GM19240 (cell line): Measurements from ENCODE around the gene SNAI3.

Source experiments
- DNase-seq: peaks from one replicate; pipeline ENCODE4 v3.0.0; 2011; ENCODE audit warnings: low spot score; ENCODE audit not compliant: insufficient read length

Gene SNAI3

DNA sequence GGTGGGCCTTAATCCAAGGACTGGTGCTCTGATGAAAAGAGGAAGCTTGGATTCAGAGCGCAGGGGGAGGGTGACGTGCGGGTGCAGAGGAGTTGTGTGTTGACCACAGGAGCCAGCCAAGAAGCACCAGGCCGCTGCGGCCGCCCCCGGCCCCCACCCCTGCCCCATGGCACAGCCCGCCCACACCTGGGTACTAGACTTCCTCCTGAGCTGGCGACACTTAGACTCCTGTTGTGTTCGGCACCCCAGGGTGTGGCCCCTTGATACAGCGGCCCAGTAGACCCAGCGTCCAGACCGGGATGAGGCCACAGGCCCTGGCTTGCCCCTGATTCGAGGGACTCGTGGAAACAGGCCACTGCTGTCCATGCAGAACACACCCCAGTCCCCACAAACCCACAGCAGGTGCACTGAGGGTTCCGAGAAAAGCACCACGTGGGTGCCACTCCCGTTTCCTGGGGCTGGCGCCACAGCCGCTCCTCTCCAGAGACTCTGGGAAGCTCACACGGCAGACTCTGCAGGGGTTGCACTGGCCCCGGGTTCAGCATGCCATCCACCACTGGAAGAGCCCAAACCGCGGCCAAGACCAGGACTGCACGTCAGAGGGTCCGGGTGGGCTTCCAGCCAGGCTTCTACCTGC is 5.7 kb upstream of the SNAI3 start:
- DNase-seq = no peak

DNA sequence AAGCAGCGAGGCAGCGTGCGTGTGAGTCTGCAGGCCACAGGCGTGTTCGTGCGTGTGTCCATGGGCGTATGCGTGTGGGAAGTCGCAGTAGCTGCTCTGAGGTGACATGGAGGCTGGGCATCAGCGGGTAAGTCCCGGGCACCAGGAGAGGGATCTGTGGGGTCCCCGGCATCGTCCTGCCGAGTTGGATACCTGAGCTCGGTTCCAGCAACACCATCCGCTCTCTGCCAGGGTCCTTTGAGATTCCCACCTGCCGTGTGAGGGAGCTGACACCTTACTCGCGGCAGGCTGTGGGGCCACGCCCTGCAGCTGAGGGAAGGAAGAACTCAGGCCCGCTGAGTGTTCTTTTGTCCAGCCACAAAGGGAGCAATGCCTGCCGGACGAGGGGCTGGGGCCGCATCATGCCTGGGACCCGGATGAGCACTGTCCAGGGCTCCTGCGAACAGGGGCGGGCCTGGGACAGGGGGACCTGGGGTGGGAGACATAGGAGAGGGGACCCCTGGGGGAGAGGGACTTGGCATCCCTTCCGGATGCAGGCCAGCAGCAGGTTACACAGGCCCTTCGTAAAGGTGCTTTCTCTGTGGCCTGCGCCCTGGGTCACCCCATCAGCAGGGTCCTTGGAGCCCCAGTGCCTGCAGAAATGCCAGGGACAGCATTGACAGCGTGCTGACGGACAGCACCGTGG is 5.0 kb upstream of the SNAI3 start:
- no peak for DNase-seq

DNA sequence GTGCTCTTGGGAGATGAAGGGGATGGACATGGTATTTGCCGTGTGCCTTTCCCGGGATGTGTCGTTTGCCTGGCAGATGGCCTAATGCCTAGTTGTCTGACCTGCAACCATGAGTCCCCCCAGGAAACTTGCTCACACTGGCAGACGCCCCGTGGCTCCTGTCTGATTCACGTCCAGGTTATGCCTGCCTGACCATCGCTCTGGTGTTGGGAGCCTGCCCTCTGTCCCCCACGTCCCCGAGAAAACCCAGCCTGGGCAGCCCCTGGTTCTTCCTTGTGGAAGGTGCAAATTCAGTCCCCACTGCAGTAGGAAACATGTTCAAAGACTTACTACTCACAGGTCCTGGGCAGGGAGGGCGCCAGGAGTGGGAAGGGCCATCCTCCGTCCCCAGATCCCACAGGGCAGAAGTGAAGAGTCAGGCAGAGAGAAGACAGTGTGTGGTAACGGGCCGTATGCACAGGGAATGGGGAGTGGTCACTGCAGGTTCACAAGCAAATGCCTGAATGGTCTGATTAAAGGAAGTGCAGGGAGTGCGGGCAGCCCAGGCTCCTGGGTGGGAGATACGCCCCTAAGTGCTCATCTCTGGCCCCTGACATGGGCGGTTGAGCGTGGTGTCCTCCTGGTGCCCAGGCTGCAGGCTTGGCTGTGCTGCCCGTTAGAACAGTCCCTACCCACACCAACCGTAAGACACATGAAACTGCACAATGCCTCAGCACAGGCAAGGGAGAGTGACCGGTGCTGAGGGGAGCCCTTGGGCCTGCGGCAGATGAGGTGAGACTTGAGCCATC is 4.2 kb upstream of the SNAI3 start:
- DNase-seq = no peak

DNA sequence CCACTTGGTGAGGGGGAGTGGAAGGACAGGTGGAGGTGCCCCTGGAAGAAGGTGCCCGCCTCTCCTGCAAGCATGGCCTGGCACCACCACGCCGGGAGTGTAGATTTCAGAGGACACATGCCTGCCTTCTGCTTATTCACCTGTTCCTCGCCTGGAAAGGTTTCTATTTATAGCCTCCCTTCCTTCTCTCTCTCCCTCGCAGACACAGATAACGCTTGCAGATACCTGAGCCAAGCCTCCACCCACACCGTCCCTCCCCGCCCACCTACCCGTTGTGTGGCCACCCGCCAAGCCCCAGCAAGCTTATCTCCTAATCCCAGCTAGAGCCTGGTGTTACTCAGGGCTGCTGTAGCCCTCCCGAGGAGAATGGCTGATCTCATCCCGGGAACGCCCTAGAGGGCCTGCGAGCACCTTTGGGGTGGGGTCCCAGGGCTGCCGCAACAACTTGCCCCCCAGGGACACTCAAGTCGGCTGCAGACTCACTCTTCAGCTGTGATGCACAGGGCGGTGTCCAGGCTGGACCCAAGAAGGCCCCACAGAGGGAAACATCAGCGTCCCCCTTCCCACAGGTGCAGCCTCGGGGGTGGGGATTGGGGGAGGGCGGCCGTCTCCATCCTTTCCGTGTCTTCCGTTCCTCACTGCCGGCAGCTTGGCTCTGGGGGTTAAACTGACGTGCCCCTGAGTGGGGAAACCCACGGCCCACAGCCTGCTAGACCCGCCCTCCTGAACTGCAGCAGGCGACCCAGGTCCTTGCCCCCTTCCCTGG is 1.9 kb upstream of the SNAI3 start:
- DNase-seq = no peak

DNA sequence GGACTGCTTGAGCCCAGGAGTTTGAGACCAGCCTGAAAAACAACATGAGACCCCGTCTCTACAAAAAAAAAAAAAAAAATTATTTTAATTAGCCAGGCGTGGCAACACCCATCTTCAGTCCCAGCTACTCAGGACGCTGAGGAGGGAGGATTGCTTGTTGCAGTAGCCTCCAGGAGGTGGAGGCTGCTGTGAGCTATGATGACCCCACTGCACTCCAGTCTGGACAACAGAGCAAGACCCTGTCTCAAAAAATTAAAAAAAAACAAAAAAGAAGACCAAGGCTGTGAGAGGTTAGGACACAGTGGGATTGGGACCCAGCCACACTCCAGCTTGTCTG is 1.3 kb upstream of the SNAI3 start:
- no peak for DNase-seq

DNA sequence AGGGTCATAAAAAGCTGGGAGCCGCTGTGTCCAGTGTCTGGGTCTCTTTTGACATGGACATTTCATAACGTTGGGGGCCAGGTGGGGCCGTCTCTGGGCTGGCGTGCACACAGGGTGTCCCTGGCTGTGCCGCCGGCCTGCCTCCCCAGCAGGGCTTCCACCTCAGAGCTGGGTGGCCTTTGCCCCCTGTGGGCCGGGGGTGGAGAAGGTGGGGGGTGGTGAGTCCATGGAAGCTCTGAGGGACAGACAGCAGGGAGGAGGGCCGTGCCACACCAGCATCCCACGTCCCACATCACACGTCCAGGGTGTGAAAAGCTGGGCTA is 908 bp upstream of the SNAI3 start:
- no peak for DNase-seq

DNA sequence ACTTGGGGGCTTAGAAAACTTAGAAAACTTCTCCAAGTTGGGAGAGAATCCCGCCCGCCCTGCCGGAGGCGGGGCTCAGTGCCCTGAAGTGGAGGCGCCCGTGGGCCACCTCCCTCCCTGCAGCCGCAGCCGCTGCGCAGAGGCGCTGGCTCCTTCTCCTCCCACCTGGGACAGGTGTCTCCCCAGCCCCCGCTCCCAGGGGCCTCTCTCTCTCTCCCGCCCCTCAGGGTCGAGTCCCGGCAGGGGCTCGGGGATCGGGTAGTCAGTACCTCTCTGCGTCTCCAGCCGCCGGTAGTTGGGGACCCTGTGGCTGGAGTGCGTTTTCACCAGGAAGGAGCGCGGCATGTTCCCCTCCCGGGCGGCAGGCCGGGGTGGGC is 257 bp downstream of the SNAI3 start:
- no peak for DNase-seq

DNA sequence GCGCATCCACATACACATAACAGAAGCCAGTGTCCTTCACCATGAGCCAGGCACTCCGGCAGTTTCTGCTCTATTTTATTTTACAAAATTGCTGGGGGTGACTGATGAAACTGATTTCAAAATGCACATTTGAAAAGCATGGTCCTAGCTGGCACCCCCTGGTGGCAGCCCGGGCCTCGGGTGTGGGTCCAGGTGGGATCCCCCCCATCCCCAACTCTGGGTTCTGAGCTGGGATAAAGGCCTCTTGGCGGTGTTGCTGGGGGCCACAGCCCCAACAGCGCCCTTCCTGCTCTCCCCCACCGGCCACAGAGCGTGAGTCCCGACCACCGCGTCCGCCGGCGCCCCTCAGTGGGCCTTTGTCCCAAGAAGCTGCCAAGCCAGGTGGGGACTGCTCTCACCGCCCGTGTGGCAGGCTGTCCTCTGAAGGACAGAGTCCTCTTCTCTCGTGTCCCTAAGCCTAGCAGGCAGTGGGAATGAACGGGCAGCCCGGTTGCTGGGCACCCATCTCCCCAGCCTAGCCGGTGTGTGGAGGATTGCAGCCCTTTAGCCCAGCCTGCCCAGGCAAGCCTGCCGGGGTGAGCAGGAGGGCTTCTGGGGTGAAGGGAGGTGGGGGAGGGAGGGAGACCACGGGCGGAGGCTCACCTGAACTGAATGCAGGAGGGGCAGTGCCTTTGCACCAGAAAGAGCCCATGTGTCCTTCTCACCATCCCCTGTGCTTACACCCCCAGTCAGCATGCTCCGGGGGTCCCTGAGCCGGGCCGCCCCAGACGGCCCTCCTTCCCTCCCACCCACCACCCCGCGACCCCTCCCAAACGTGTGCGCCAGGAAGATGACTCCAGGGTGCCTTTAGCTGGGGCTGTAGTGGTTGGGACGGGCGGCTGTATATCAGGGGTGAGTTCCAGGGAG is 898 bp downstream of the SNAI3 start:
- DNase-seq = no peak

DNA sequence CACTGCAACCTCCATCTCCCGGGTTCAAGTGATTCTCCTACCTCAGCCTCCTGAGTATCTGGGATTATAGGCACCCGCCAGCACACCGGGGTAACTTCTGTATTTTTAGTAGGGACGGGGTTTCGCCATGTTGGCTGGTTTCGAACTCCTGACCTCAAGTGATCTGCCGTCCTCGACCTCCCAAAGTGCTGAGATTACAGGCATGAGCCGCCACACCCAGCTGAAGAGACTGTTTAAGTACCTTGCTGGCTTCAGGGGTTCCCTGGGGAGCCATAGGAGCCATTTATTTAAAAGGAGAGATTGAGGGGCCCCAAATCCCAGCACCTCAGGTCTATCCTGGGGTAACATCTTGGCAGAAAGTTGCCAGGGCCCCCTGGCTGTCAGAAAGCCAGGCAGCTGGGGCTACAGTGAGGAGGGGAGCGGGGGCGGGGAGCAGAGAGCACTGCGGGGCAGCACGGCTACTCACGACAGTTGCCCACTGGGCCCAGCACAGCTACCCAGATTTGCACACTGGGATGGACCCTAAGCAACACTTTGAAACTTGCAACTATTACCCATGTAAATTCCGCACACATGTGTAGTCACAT is 1.6 kb downstream of the SNAI3 start:
- DNase-seq = no peak

DNA sequence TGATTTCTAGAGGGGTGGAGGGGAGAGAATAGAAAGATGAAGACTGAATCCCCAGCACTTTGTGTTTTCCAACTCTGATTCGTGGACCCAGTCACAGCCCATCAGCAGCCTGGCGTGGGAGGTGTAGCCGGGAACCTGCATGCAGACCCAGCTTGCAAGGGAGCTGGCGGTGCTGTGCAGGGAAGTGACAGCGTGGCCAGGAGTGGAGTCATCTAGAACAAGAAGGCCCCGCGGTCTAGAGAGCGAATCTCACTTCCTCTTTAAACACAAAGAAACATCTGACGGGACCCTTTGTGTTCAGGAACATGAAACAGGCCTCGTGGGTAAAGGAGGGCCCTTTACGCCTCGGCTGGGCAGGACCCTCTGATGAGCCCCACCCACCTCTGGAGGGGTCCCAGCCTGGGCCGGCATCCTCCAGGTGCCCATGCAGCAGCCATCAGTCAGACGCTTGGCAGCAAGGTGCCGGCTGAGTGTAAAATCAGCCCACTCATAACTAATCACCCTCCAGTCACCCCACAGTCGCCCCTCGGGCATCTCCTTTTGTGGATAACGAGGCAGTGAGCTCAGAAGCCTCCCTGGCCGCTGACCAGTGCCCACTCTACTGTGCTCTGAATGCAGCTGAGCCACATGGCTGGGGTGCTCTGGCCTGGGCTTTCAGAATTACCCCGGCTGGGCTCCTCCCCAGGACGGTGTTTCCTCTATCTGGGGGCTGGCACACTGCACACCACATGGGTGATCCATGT is 4.4 kb downstream of the SNAI3 start:
- DNase-seq = peak; percentile 92

DNA sequence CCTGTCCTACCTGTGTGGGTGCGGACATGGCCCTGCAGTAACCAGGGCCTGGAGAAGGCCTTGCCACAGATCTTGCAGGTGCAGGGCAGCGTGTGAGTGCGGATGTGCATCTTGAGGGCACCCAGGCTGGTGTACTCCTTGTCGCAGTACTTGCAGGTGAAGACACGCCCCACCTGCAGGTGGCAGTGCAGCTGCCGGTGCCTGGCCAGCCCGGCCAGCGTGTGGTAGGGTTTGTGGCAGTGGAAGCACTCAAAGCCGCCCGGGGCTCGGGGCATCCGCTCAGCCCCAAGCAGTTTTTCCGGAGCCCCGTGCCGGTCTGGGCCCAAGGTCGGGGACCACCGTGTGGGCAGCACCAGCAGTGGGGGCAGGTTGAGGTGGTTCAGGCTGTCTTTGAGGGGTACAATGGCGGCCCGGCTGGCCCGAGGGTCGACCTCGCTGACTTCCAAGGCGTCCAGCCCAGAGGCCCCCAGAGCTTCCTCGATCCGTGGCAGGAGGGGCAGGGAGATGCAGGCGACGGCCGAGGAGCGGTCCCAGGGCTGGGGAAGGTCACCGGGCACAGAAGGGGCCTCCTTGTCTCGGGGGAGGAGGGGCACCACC is 5.1 kb downstream of the SNAI3 start:
- DNase-seq = no peak

DNA sequence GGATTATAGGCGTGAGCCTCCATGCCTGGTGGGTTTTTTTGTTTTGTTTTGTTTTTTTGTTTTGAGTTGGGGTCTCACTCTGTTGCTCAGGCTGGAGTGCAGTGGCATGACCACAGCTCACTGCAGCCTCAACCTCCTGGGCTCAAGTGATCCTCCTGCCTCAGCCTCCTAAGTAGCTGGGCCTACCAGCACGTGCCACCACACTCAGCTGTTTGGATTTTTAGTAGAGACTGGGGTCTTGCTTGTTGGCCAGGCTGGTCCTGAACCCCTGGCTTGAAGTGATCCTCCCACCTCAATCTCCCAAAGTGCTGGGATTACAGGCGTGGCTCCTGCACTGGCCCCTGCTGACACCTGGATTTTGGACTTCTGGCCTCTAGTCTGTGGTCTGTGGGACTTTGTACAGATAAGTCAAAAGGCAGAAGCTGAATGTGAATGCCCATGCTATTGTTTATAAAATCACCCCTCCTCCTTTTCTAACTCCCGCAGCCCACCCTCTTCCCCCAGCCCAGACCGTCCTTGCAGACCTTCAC is 5.7 kb downstream of the SNAI3 start:
- DNase-seq = no peak

DNA sequence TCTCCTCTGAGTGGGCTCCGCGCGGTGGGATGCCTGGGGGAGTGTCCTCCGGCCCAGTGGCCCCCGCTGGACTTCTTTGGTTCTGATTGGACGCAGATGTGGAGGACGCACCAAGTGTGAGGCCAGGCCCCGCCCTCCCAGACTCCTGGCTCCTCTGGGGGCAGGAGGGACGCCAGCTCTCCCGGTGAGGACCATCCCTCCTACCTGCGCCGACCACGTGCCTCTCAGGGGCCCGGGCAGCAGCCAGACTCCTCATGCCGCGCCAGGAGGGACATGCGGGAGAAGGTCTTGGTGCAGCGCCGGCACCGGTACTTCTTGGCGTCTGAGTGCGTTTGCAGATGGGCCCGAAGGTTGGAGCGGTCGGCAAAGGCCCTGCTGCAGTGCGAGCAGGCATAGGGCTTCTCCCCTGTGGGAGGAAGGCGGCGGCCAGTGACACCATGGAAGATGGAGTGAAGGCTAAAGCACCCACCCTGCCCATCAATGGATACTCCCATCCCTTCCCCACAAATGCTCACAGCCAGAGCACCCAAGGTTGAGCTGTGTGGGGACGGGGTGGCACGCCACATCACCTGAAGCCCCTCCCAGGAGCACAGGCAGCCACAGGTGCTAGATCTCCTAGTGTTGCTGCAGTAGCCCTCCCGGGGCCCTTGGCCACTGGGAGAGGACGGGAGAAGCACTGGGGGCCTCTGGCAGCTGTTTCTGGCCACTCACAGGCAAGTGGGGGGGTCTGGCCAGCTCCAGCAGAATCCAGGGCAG is 7.9 kb downstream of the SNAI3 start:
- DNase-seq = no peak

DNA sequence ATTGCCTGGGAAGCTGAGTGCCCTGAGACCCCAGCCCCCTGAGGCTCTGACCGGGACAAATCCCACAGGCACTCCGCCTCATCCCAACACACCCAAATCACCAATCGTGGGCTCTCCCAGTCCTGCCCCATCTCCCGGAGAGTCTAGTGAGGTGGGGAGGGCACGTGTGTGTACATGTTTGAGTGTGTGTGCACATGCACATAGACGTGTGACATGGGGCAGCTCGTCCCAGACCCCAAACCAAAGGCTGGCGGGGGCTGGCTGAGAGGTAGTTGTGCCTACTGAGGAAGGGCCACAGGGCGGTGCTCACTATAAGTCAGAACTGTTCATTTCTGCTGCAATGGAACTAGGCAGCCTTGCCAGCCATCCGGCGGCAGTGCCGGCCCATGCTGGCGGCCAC is 8.6 kb downstream of the SNAI3 start:
- no peak for DNase-seq

DNA sequence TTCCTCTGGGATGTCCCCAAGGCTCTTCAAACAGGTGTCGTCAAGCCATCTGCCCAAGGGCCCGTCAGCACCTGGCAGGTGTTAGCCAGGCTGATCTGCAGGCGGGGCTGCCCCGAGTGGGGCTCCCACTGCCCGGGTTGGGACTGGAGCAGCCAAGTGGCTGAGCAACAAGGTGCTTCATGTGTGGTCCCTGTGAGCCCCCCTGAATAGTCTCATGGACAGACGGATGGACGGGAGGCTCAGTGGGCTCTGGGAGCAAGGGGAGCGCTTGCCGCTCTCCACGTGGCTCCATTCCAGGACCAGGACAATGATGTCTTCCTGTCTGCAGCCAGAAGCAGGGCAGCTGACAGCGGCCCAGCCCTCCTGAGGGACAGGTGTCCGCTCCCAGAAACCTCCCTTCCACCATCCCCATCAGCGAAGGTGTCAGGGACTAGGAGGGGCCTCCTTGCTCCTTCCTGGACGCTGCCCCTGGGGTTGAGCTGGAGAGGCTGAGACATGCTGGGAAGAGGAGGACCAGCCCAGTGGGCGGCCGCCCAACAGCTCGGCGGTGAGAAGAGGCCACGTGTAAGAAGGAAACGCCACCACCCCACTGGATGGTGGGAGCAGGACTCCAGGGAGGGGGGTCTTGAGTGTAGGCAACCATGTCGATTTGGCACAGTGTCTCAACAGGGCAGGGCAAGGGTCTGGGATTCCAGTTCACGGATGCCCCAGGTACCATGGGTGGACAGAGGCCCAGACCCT is 9.6 kb downstream of the SNAI3 start:
- no peak for DNase-seq

DNA sequence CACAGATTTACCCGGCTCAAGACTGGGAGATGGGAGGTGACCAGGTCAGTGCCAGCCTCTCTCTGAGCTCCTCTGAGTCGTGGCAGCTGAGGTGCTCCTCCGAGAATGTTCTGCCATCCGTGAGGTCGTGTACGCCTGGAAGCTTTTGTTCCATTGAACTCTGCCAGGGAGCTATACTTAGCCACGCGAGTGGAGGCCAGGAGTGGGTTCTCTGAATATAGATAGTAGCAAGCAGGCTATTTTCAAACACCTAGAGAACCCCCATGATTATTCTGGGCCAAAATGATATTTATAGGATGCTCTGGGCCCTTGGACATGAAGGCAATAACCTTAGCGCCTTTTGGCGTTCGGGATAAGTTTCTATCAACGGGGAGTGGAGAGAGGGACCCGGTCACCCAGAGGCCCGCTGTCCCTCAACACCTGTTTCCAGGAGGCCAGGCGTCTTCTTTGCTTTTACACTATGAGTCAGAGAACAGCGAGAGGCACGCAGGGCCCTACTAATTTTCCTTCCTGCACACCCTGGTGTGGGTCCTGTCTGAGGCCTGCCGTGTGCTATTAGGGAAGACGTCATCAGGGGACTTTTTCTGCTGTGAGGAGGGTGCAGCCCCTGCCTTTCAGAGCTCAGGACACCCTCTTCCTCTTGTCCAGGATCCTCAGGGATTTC is 12.5 kb downstream of the SNAI3 start:
- no peak for DNase-seq

DNA sequence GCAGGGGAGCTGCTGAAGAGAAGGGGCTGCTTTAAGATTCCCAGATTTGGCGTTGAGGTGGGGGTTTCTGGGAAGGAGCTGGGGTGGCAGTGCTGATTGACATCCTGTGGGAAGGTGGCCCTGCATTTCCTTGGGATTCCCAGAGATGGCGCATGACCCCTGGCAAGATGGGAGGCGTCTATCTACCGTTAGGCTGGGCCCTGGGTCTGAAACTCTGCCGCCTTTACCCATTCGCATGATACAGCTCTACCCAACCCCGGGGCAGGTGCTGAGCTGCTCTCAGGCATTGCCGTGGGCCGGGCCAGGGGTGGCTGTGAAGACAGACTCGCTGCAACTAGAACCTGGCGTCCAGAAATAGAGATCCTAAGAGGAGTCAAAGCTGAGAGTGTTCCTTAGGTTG is 13.5 kb downstream of the SNAI3 start:
- DNase-seq = no peak

DNA sequence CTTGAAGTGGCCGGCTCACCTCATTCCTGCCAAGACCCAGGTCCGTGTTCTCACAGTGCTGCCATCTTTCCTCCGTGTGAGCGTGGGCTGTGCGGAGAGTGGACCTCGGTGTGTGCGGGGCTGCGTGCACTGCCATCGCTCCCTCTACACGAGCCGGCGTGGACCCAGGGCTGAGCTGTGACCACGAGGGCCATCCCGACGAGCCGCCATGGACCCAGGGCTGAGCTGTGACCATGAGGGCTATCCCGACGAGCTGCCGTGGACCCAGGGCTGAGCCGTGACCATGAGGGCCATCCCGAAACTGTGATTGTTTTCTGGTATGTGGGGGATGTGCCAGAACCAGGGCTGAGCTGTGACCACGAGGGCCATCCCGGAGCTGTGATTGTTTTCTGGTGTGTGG is 14.5 kb downstream of the SNAI3 start:
- DNase-seq = no peak
